Measurements from ENCODE around the gene LRRTM4.
"Not testable (repeated sequence)": the region's sequence is repeated elsewhere in the genome, so short reads cannot be mapped to it uniquely, and the experiment has no call there.

LRRTM4 gene

GRCh38 chr2:76862901-76863300 lies 659.3 kb downstream of the LRRTM4 start:
- DNase-seq = no peak
- in situ Hi-C loops (cut with HindIII; ENCODE audit: low pct_ligation_motif_present, low pct_unique_long_range_greater_than_20kb, low sequenced_read_pairs) = no loop called here

GRCh38 chr2:76861708-76862107 lies 660.5 kb downstream of the LRRTM4 start:
- in situ Hi-C loops (cut with HindIII; ENCODE audit: low pct_ligation_motif_present, low pct_unique_long_range_greater_than_20kb, low sequenced_read_pairs) = no loop called here
- DNase-seq = no peak

- in situ Hi-C loops (cut with HindIII; ENCODE audit: low pct_ligation_motif_present, low pct_unique_long_range_greater_than_20kb, low sequenced_read_pairs) = no loop called here
- no peak for DNase-seq
Observed at GRCh38 chr2:76851000-76851399, 671.2 kb downstream of the LRRTM4 start.

- no peak for DNase-seq
- in situ Hi-C loops (cut with HindIII; ENCODE audit: low pct_ligation_motif_present, low pct_unique_long_range_greater_than_20kb, low sequenced_read_pairs) = no loop called here
Observed at GRCh38 chr2:76849086-76849485, 673.1 kb downstream of the LRRTM4 start.

GRCh38 chr2:76839826-76840225 lies 682.4 kb downstream of the LRRTM4 start:
- in situ Hi-C loops (cut with HindIII; ENCODE audit: low pct_ligation_motif_present, low pct_unique_long_range_greater_than_20kb, low sequenced_read_pairs) = no loop called here
- DNase-seq = no peak

- in situ Hi-C loops (cut with HindIII; ENCODE audit: low pct_ligation_motif_present, low pct_unique_long_range_greater_than_20kb, low sequenced_read_pairs) = no loop called here
- no peak for DNase-seq
Observed at GRCh38 chr2:76829374-76830234, 692.6 kb downstream of the LRRTM4 start.

- no peak for DNase-seq
- in situ Hi-C loops (cut with HindIII; ENCODE audit: low pct_ligation_motif_present, low pct_unique_long_range_greater_than_20kb, low sequenced_read_pairs) = no loop called here
Observed at GRCh38 chr2:76826691-76827090, 695.5 kb downstream of the LRRTM4 start.

- DNase-seq = no peak
- in situ Hi-C loops (cut with HindIII; ENCODE audit: low pct_ligation_motif_present, low pct_unique_long_range_greater_than_20kb, low sequenced_read_pairs) = no loop called here
Observed at GRCh38 chr2:76825140-76825970, 696.8 kb downstream of the LRRTM4 start.

- no peak for DNase-seq
- in situ Hi-C loops (cut with HindIII; ENCODE audit: low pct_ligation_motif_present, low pct_unique_long_range_greater_than_20kb, low sequenced_read_pairs) = no loop called here
Observed at GRCh38 chr2:76821731-76822130, 700.4 kb downstream of the LRRTM4 start.

GRCh38 chr2:76813084-76813483 lies 709.1 kb downstream of the LRRTM4 start:
- in situ Hi-C loops (cut with HindIII; ENCODE audit: low pct_ligation_motif_present, low pct_unique_long_range_greater_than_20kb, low sequenced_read_pairs) = no loop called here
- DNase-seq = no peak

- in situ Hi-C loops (cut with HindIII; ENCODE audit: low pct_ligation_motif_present, low pct_unique_long_range_greater_than_20kb, low sequenced_read_pairs) = no loop called here
- no peak for DNase-seq
Observed at GRCh38 chr2:76812156-76812555, 710.0 kb downstream of the LRRTM4 start.

GRCh38 chr2:76809136-76809535 lies 713.0 kb downstream of the LRRTM4 start:
- in situ Hi-C loops (cut with HindIII; ENCODE audit: low pct_ligation_motif_present, low pct_unique_long_range_greater_than_20kb, low sequenced_read_pairs) = no loop called here
- DNase-seq = no peak

GRCh38 chr2:76808732-76809131 lies 713.4 kb downstream of the LRRTM4 start:
- in situ Hi-C loops (cut with HindIII; ENCODE audit: low pct_ligation_motif_present, low pct_unique_long_range_greater_than_20kb, low sequenced_read_pairs) = no loop called here

GRCh38 chr2:76793647-76794334 lies 728.4 kb downstream of the LRRTM4 start:
- no peak for DNase-seq
- in situ Hi-C loops (cut with HindIII; ENCODE audit: low pct_ligation_motif_present, low pct_unique_long_range_greater_than_20kb, low sequenced_read_pairs) = no loop called here

More at GRCh38 chr2:76808732-76809131, 713.4 kb downstream of the LRRTM4 start:
- no peak for DNase-seq

GRCh38 chr2:76781313-76781712 lies 740.9 kb downstream of the LRRTM4 start:
- in situ Hi-C loops (cut with HindIII; ENCODE audit: low pct_ligation_motif_present, low pct_unique_long_range_greater_than_20kb, low sequenced_read_pairs); DNase-seq: not testable (repeated sequence)

- no peak for DNase-seq
- in situ Hi-C loops (cut with HindIII; ENCODE audit: low pct_ligation_motif_present, low pct_unique_long_range_greater_than_20kb, low sequenced_read_pairs) = no loop called here
Observed at GRCh38 chr2:76763276-76763675, 758.9 kb downstream of the LRRTM4 start.

GRCh38 chr2:76760367-76760704 lies 761.8 kb downstream of the LRRTM4 start:
- no peak for DNase-seq
- in situ Hi-C loops (cut with HindIII; ENCODE audit: low pct_ligation_motif_present, low pct_unique_long_range_greater_than_20kb, low sequenced_read_pairs) = no loop called here

GRCh38 chr2:76759634-76760366 lies 762.4 kb downstream of the LRRTM4 start:
- no peak for DNase-seq
- in situ Hi-C loops (cut with HindIII; ENCODE audit: low pct_ligation_motif_present, low pct_unique_long_range_greater_than_20kb, low sequenced_read_pairs) = no loop called here

GRCh38 chr2:76752506-76752905 lies 769.7 kb downstream of the LRRTM4 start:
- in situ Hi-C loops (cut with HindIII; ENCODE audit: low pct_ligation_motif_present, low pct_unique_long_range_greater_than_20kb, low sequenced_read_pairs) = no loop called here
- DNase-seq = no peak

All from ACHN (cell line).